Activated CD4-positive, alpha-beta T cell treated with anti-CD3 and anti-CD28 coated beads for 4 hours (primary cell): ENCODE measurements around the gene CACNA1G.

Experiments
- DNase-seq, 2 donors: peaks; one replicate each; pipeline ENCODE4 v3.0.0-alpha.2; 2020

The CACNA1G gene

DNA sequence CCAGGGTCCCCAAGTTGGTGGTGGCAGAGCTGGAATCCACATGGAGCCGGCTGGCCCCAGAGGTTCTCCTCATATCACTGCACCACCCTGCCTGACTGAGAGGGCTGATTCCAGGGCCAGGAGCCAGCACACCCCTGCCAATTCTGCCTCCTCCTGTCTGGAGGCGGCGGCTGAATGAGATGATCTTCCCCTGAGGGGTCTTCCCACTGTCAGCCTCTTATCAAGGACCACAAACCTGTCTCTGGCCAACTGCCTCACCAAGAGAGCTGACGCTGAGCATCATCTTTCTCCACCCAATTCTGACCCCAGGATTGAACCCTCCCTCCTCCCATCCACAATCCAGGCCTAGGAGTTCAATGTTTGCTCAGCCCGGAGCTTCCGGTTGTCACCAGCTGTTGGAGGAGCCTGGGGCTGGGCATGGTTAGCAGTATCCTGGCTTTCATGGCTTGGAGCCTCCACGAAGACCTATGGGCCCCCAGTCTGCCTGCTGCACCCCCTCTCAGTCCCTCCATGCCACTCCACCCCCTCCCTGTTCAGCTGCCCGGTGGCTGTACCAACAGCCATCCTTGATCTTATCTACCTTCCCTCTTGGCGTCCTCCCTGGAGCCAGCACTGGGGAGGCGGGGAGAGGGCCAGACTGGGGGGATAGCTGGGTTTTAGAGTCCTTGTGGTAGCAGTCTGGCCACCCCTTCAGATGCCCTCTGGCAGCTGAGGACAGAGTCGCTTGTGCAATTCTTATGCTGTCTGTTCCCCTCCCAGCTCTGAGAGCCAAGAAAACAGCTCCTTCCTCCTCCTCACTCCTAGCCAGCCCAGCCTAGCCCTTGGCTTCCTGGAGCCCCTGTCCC lies 99.7 kb downstream of the CACNA1G start:
- DNase-seq: no peak

DNA sequence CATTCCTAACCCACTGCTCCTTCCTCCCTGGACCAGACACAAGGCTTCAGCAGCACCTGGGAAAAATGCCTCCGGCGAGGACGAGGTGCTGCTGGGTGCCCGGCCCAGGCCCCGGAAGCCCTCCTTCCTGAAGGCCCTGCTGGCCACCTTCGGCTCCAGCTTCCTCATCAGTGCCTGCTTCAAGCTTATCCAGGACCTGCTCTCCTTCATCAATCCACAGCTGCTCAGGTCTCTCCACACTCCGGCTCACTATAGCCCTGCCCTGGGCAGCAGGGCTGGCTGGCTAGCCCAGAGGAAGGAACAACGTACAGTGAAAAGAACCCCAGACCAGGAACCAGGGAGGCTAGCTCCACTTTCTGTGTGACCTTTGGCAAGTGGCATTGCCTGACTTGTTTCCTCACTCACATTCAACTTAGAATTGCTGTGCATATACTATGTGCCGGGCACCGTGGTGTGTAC lies 100.4 kb downstream of the CACNA1G start:
- DNase-seq: no peak

DNA sequence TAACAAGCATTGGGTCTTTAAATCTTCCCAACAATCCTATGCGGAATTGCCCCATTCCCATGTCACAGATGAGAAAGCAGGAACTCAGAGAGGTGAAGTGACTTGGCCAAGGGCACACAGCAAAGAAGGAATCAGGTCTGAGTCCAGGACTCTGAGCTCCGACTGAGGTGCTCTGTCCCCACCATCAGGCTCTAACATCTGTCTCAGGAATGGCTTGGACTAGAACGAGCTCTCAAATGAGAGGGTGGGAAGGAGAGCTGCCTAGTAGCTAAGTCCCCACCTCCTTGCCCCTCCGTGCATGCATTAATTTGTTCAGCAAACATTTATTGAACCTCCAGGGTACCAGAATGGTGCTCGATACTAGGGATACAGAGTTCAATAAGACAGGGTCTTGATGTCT lies 100.8 kb downstream of the CACNA1G start:
- DNase-seq: no peak

DNA sequence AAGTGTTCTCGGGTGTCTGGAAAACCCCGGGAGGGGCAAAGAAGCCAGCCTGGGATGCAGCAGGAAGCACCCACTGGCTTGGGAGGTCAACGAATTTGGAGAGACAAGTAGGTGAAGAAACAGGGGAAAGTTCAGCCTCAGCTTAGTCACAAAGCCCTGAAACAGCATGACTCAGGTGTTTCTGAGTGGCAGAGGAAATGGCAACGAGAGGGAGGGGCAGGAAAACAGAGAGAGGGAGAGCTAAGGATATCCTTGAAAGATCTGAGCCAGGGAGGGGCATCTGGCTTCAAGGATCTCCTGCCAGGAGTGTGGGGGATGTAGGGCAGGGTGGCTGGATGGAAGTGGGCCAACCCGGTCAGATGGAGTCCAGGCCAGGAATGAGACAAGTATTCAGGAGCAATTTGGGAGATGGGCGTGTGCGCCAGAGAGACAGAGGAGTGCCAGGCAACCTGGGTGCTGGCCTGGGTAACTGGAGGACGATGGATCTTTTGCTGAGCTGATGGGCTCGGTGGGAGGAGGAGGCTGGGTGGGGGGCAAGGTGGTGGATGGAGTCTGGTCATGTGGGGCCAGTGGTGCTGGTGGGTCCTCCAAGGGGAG lies 101.4 kb downstream of the CACNA1G start:
- DNase-seq: no peak

DNA sequence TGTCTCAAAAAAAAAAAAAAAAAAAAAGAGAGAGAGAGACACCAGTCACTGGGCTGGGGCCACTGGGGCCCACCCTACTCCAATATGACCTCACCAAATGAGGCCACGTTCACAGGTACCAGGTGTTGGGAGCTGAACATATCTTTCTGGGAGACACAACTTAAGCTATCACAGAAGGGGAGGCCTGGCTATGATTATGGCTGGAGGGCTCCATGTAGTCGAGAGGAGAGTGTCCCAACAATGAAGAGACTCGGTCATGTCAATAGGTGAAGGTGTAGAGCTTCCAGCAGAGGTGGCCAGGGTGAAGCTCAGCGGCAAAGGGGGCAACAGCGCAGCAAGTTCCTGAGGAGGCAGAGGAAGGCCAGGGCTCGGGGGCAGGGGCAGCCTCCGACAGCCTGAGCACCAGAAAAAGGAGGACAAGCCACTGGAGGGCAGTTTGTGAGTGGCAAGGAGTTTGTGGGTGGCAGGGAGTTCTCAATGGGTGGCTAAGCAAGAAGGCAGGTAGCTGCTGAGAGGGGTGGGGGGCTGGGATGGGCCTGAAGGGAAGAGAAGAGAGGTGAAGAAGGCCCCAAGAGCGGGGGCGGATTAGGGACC lies 102.2 kb downstream of the CACNA1G start:
- DNase-seq: no peak

DNA sequence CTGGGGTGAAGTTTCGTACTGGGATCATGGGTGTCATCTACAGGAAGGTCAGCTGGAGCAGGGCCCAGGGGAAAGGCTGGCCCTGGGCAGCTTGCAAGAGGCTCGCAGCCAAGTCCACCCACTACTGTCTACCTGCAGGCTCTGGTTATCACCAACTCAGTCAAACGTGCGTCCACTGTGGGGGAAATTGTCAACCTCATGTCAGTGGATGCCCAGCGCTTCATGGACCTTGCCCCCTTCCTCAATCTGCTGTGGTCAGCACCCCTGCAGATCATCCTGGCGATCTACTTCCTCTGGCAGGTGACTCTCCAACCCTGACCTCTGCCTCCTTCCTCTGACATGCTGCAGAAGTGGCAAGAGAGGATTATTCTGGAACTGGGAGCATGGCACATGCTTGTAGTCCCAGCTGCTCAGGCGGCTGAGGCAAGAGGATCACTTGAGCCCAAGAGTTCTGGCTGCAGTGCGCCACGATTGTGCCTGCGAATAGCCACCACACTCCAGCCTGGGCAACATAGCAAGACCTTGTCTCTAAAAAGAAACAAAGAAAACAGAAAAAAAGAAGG lies 103.4 kb downstream of the CACNA1G start:
- DNase-seq: no peak

DNA sequence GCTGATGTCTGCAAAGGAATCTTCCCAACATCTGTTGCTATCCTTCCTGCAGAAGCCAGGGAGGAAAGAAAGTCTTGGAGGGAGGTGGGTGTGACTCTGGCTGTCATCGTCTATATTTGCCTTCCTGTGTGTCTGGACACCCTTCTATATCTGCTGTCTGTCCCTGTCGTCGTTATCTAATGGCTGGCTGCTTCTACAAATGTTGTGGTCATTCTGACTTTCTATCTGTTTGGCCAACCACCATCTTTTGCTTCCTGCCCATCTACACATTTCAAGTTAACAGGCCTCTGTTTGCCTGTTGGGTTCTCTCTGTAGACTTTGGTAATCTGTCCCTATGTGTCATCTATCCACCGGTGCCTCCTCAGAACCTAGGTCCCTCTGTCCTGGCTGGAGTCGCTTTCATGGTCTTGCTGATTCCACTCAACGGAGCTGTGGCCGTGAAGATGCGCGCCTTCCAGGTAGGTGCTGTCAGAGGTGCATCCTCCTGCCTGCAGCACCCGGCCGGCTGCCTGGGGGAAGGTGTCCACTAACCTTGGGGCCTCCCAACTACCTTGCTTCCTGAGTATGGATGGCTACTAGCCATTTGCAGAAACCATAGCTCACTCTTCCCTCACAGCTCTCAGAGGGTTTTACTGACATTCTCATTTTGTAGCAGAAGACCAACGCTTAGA lies 104.4 kb downstream of the CACNA1G start:
- DNase-seq: no peak

DNA sequence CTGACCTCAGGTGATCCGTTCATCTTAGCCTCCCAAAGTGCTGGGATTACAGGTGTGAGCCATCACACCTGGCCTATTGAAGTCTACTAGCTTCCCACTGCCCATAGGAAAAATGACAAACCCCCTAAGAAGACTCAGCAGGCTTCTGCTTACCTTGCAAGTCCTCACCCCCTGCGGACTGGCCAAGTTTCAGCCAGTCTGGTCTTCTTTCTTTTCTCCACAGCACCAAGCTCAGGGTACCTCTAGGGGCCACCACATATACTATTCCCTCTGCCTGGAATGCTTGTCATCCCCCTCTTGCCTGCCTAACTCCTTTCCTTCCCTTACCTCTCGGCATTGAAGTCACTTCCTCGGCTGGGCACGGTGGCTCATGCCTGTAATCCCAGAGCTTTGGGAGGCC lies 105.3 kb downstream of the CACNA1G start:
- DNase-seq: no peak

DNA sequence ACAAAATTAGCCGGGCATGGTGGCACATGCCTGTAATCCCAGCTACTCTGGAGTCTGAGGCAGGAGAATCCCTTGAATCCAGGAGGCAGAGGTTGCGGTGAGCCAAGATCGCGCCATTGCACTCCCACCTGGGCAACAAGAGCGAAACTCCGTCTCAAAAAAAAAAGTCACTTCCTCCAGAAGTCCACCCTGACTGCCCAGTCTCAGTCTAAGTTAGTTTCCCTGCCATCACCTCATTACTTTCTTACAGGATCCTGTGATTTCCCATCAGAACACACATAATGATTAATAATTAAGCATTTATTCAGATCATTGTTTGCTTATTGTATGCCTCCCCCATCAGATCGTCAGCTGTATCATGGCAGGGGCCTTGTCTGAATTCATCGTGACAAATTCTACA lies 105.8 kb downstream of the CACNA1G start:
- DNase-seq: no peak

DNA sequence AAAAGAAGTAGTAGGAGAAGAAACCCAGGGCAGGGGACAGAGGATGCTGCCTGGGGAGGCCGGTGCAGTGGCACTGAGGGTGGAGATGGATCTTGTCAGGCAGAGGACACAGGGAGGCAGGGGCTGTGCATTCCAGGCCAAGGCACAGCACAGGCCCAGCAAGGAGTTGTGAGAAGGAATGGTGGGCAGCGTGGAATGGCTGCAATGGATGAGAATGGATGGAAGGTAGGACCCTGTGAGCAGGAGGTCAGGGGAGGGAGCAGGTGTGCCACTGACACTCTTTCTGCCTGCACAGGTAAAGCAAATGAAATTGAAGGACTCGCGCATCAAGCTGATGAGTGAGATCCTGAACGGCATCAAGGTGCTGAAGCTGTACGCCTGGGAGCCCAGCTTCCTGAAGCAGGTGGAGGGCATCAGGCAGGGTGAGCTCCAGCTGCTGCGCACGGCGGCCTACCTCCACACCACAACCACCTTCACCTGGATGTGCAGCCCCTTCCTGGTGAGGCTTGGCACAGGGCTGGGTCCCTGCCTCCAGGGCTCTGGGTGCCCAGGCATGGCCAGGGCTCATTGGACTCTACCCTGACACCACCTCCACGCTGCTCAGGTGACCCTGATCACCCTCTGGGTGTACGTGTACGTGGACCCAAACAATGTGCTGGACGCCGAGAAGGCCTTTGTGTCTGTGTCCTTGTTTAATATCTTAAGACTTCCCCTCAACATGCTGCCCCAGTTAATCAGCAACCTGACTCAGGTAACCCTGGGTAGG lies 106.9 kb downstream of the CACNA1G start:
- DNase-seq: no peak

DNA sequence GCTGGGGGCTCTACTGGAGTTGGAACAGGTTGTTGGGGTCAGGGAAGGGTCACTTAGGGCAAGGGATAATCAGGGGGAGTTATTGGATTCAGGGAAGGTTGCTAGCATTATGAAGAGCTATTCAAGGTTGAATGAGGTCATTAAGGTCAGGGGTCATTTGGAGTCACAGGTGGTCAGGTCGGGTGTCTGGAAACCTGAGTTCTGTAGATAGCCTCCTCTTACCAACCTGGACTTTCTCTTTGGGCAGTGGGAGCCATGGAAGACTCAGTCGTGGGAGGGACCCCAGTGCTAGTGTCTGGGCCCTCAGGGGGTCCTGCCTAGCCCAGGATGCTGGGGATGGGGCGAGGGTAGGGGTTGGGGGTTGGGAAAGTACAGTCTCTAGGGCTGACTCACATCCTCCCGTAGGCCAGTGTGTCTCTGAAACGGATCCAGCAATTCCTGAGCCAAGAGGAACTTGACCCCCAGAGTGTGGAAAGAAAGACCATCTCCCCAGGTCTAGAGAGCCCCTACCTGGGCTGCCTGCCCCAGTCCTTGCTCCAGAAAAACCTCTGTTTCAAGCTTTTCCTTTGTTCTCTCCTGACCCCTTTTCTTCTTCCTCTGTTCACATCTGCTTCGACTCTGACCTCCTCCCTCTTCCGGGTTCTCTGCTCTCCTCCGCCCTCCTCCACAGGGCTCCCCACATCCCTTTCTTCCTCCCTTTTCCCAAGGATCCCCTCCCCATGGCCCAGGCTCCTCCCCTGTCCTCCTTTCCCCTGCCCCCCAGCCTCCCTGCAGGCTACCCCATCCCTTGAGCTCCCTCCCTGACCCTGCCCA lies 107.7 kb downstream of the CACNA1G start:
- DNase-seq: no peak

DNA sequence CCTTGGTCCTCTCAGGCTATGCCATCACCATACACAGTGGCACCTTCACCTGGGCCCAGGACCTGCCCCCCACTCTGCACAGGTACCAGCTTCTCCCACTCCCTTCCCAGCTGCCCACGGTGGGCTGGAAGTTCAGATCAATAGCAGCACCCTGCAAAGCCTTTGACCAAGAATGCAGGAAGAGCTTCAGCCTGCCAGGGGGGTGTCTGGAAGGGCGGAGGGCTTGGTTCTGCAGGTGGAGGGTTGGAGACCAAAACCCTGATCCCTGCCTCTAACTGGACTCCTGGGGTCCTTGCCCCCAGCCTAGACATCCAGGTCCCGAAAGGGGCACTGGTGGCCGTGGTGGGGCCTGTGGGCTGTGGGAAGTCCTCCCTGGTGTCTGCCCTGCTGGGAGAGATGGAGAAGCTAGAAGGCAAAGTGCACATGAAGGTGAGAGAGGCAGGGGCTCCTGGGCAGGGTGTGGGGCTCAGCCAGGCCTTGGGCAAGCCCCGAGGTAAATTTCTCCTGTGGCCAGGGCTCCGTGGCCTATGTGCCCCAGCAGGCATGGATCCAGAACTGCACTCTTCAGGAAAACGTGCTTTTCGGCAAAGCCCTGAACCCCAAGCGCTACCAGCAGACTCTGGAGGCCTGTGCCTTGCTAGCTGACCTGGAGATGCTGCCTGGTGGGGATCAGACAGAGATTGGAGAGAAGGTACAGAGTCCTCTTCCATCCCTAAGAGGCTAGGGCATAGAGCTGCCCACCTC lies 108.5 kb downstream of the CACNA1G start:
- no peak for DNase-seq

DNA sequence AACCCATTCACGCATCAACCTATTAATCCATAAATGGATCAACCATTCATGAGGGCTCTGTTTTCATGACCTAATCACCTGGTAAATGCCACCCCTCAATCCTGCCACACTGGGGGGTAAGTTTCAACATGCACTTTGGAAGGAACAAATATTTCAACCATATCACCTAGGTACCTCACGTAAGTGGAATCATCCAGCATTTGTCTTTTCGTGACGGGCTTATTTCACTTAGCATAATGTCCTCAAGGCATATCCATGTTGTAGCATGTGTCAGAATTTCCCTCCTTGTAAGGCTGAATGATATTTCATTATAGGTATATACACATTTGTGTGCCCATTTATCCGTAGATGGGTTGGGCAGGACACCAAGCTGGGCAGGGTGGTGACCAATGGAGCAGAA lies 111.6 kb downstream of the CACNA1G start:
- no peak for DNase-seq

DNA sequence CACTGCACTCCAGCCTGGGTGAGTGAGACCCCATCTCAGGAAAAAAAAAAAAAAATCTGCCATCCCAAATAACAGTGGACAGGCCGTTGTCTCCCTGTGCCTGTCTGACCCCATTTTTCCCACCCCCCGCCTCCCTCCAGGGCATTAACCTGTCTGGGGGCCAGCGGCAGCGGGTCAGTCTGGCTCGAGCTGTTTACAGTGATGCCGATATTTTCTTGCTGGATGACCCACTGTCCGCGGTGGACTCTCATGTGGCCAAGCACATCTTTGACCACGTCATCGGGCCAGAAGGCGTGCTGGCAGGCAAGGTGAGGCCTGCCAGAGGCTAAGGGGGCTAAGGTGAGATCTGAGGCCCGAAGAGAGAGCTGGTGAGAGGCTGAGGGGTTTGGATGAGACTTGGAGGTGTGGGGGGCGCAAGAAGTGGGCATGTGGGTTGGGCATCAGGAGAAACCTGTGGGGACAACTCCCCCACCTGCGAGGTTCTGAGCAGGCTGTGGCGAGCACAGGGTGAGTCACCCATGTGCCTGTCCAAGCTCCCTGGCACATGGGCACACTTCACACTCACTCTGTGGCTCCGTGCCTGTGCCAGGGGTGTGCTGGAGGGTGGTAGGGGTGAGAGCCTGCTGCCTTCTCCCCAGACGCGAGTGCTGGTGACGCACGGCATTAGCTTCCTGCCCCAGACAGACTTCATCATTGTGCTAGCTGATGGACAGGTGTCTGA lies 112.5 kb downstream of the CACNA1G start:
- DNase-seq: no peak

DNA sequence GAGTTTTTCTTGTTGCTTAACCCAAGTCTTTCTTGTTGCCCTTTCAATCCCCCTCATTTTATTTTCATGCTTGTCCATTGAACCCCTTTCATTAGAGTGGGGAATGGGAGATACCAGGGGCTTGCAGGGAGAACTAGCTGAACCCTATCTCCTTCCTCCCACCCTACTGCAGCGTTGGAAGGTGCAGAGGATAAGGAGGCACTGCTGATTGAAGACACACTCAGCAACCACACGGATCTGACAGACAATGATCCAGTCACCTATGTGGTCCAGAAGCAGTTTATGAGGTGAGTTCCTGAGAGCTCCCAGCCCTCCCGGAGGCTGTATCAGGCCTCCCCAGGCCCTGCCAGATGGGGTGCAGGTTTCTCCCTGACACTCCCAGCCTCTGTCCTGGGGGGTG lies 114.7 kb downstream of the CACNA1G start:
- DNase-seq: no peak

DNA sequence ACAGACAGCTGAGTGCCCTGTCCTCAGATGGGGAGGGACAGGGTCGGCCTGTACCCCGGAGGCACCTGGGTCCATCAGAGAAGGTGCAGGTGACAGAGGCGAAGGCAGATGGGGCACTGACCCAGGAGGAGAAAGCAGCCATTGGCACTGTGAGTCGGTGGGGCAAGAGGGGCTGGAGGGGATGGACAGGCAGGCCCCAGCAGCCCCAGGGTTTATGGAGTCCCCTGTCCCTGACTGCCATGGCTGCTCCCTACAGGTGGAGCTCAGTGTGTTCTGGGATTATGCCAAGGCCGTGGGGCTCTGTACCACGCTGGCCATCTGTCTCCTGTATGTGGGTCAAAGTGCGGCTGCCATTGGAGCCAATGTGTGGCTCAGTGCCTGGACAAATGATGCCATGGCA lies 115.1 kb downstream of the CACNA1G start:
- no peak for DNase-seq

DNA sequence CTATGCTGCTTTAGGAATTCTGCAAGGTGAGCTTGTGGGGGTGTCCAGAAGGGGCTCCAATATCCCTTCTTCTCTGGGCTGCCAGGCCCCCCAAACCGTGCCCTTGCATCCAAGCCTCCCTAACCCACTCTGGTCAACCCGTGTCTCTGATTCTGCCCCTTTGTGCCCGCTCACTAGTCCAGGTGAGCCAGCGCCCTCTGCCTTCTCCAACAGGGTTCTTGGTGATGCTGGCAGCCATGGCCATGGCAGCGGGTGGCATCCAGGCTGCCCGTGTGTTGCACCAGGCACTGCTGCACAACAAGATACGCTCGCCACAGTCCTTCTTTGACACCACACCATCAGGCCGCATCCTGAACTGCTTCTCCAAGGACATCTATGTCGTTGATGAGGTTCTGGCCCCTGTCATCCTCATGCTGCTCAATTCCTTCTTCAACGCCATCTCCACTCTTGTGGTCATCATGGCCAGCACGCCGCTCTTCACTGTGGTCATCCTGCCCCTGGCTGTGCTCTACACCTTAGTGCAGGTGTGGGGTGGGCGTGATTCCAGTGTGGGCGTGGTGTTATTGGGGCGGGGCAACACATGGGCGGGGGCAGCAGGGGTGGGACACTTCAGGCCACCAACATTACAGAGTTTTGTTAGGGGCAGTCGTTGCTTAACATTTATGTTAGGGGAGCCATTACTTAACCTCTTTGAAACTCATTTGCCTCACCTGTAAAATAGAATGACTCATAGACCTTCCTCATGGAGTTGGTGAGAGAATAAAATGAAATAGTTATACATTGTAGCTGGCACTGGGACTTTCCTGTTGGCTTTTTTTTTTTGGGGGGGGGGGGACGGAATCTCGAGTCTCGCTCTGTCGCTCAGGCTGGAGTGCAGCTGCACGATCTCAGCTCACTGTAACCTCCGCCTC lies 115.8 kb downstream of the CACNA1G start:
- DNase-seq: no peak
